Right lobe of liver (tissue), 6 donors: Measurements from ENCODE around the gene TGFB1I1. TPM values are rescaled to one million over a fixed set of nuclear protein-coding genes. Genes with fewer than 3 reads are reported as not detected.

Experiments
- ATAC-seq, 4 donors: fragments of 200-7000 bp; cut with Tn5 transposase; one replicate each; pipeline ENCODE4 v1.9.1; 2020; ENCODE audit warnings: mild to moderate bottlenecking in 4 of 4, moderate library complexity in 4 of 4
- DNase-seq, 3 donors: peaks; one replicate each; pipeline ENCODE4 v3.0.0-alpha.2; 2020
- H3K27ac ChIP-seq, 3 donors: fragments of 200-600 bp; one replicate each; pipeline ENCODE4 v1.8.0; 2022
- H3K27me3 ChIP-seq, 2 donors: fragments of 200-600 bp; one replicate each; pipeline ENCODE4 v1.8.0; 2022
- H3K36me3 ChIP-seq, 4 donors: fragments of 200-600 bp; sonication (generic) in 1 of 4; one replicate each; pipeline versions ENCODE4 v1.5.1 to v1.8.0; 2017 to 2022; ENCODE audit warnings: control low read depth in 1 of 4
- H3K4me1 ChIP-seq, 4 donors: fragments of 200-600 bp; sonication (generic) in 1 of 4; one replicate each; pipeline versions ENCODE4 v1.5.1 to v1.8.0; 2017 to 2022; ENCODE audit warnings: control low read depth in 1 of 4
- H3K4me3 ChIP-seq, 3 donors: fragments of 200-600 bp; one replicate each; pipeline ENCODE4 v1.8.0; 2022
- H3K9me3 ChIP-seq, 4 donors: fragments of 200-600 bp; sonication (generic) in 1 of 4; one replicate each; pipeline versions ENCODE4 v1.5.1 to v1.8.0; 2017 to 2022; ENCODE audit warnings: control low read depth in 1 of 4
- CTCF ChIP-seq, 4 donors: fragments of 200-600 bp in 3 of 4; fragments of 450-650 bp in 1 of 4; IDR thresholded peaks; one replicate each; pipeline versions ENCODE4 v1.5.1 to v1.8.0; 2016 to 2022; ENCODE audit warnings: antibody characterized with exemption in 4 of 4, mild to moderate bottlenecking in 2 of 4
- POLR2A ChIP-seq: fragments of 450-650 bp; IDR thresholded peaks from one replicate; pipeline ENCODE4 v1.6.1; 2017; ENCODE audit warnings: antibody characterized with exemption, mild to moderate bottlenecking
- WGBS: methylation state at CpG from one replicate; pipeline ENCODE4 v1.1.6; 2018; ENCODE audit warnings: low coverage, low lambda C conversion rate; ENCODE audit not compliant: insufficient coverage; ENCODE audit errors: missing lambda C conversion rate; 5-methylcytosine and 5-hydroxymethylcytosine counted together
- intact Hi-C, 2 donors: fragments of 100-400 bp; cut with DNase I; formaldehyde crosslinking; loops; one replicate each; pipeline versions ENCODE4 v1.11.2 to v1.14.1; 2022
- total RNA-seq, 6 experiments: library from RNA; depleted of rRNA in 2 of 6; stranded (reverse); fragments of >200 nt in 2 of 6; fragmentation: NEBNext Ultra II Directional in 3 of 6; extraction: Animal tissue kit (Norgen Biotek cat#: 25700) in 3 of 6; gene quantifications; one replicate each; pipeline versions ENCODE4 v1.1.0 to v1.2.4, GENCODE V29; 2016 to 2023
- donor health status: DM: no; HTN: yes; CAD: no.
- donor health status: DM: no; HTN: no; CAD: no.
- donor health status: DM: no; HTN: no; CAD: no.
- donor health status: DM: no; HTN: yes; CAD: no.
- donor health status: DM: no; HTN: yes; CAD: no.

TGFB1I1 gene
- total RNA-seq, 6 experiments from 2014 or later, result 1.9 to 7.9 (median 6.7) TPM

GRCh38 chr16:31464348-31464769 lies 7.6 kb upstream of the TGFB1I1 start:
- H3K27ac ChIP-seq, result no peak overlapping the region
- H3K36me3 ChIP-seq, result peaks cover 0 to 27% (median 5%) of the 10 kb centered on the region in 4 donors
- WGBS, result 28% methylated on average over 3 of the region's 36 CpGs
- no peaks in the 10 kb centered on the region for H3K9me3 ChIP-seq
- peaks cover 0 to 26% (median 12%) of the 10 kb centered on the region in 4 donors for H3K4me1 ChIP-seq
- no peaks in the 10 kb centered on the region for H3K27me3 ChIP-seq
- H3K4me3 ChIP-seq, result no peak overlapping the region
- no peak for TF ChIP-seq CTCF (IDR thresholded peaks at IDR 0.05)
- TF ChIP-seq POLR2A, result no peak
- ATAC-seq (no peak), DNase-seq (peak in 1 of 3 donors; percentile 20)
- intact Hi-C loops, result no loop called here

GRCh38 chr16:31464781-31465260 lies 7.1 kb upstream of the TGFB1I1 start:
- Histone ChIP-seq H3K4me1 (peaks cover 0 to 26% (median 12%) of the 10 kb centered on the region in 4 donors), H3K27me3 (no peaks in the 10 kb centered on the region), H3K36me3 (peaks cover 0 to 27% (median 5%) of the 10 kb centered on the region in 4 donors), H3K4me3 (no peak overlapping the region), H3K27ac (no peak overlapping the region), H3K9me3 (no peaks in the 10 kb centered on the region)
- TF ChIP-seq CTCF (IDR thresholded peaks at IDR 0.05), result no peak
- no peak for TF ChIP-seq POLR2A
- intact Hi-C loops, result no loop called here
- 60% methylated on average over 1 of the region's 17 CpGs for WGBS
- no peak for DNase-seq
- no peak for ATAC-seq

GRCh38 chr16:31465788-31466370 lies 6.1 kb upstream of the TGFB1I1 start:
- no peak for DNase-seq
- intact Hi-C loops, result no loop called here
- 95% methylated on average over 9 of the region's 20 CpGs for WGBS
- H3K27me3 ChIP-seq, result no peaks in the 10 kb centered on the region
- no peaks in the 10 kb centered on the region for H3K9me3 ChIP-seq
- no peak overlapping the region for H3K27ac ChIP-seq
- ATAC-seq, result no peak
- no peak for TF ChIP-seq POLR2A
- TF ChIP-seq CTCF (IDR thresholded peaks at IDR 0.05), result no peak
- peaks cover 0 to 16% (median 5%) of the 10 kb centered on the region in 4 donors for H3K4me1 ChIP-seq
- H3K4me3 ChIP-seq, result no peak overlapping the region
- peaks cover 0 to 27% (median 5%) of the 10 kb centered on the region in 4 donors for H3K36me3 ChIP-seq

- TF ChIP-seq POLR2A, result no peak
- no peak for TF ChIP-seq CTCF (IDR thresholded peaks at IDR 0.05)
- H3K4me3 ChIP-seq, result no peak overlapping the region
- ATAC-seq, result no peak
- peaks cover 0 to 10% (median 3%) of the 10 kb centered on the region in 4 donors for H3K4me1 ChIP-seq
- H3K36me3 ChIP-seq, result peaks cover 0 to 27% (median 5%) of the 10 kb centered on the region in 4 donors
- H3K9me3 ChIP-seq, result no peaks in the 10 kb centered on the region
- H3K27me3 ChIP-seq, result no peaks in the 10 kb centered on the region
- no peak overlapping the region for H3K27ac ChIP-seq
- intact Hi-C loops, result no loop called here
- DNase-seq, result no peak
- WGBS, result 97% methylated on average over 5 of the region's 18 CpGs
Measured at GRCh38 chr16:31466381-31466841, 5.5 kb upstream of the TGFB1I1 start.
